Mononuclear cell (primary cell): Measurements from ENCODE around the gene MPPED1. TPM values are rescaled to one million over a fixed set of nuclear protein-coding genes. Genes with fewer than 3 reads are reported as not detected.

Experiments used
- H3K27me3 ChIP-seq: 2 replicates; pipeline ENCODE4 v1.6.0; 2011; ENCODE audit warnings: low read length, control low read depth; ENCODE audit not compliant: insufficient read depth
- H3K4me1 ChIP-seq: 2 replicates; pipeline ENCODE4 v1.5.1; 2011; ENCODE audit warnings: mild to moderate bottlenecking, low read length, control low read depth; ENCODE audit not compliant: insufficient read depth
- H3K4me3 ChIP-seq: 2 replicates; pipeline ENCODE4 v1.5.1; 2011; ENCODE audit warnings: mild to moderate bottlenecking, low read length, moderate library complexity
- H3K9me3 ChIP-seq: 2 replicates; pipeline ENCODE4 v1.5.1; 2011; ENCODE audit warnings: low read depth, mild to moderate bottlenecking, control low read depth, low read length
- total RNA-seq: library from RNA; depleted of rRNA; stranded (reverse); fragments of >200 nt; gene quantifications from one replicate; pipeline ENCODE4 v1.2.3, GENCODE V29; 2012

MPPED1 gene
- total RNA-seq, 1 donor = not detected

- Histone ChIP-seq H3K4me1 (no peaks in the 10 kb centered on the region), H3K4me3 (no peak overlapping the region), H3K27me3 (peaks cover 30% of the 10 kb centered on the region), H3K9me3 (no peaks in the 10 kb centered on the region)
These were observed 2.0 kb downstream of the MPPED1 start for GRCh38 chr22:43413826-43414225.

DNA sequence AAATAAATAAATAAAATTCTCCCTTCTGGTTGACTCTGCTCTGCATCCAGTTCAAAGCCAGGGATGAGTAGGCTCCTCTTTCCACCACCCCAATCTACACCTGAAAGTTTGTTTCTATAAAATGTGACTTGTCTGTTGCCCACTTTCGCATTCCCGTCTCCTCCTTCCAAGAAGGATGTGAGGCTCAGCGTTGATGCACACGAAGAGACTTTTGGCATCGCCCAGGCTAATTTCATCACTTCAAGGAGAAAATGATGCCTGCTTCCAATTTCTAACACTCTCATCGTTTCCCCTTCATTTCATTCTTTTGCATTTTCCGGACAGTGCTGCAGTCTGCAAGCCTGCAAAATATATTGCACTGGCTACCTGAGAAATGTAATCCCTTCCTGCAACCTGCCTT, 3.9 kb downstream of the MPPED1 start:
- no peak overlapping the region for H3K4me3 ChIP-seq
- peaks cover 23% of the 10 kb centered on the region for H3K27me3 ChIP-seq
- no peaks in the 10 kb centered on the region for H3K9me3 ChIP-seq
- no peaks in the 10 kb centered on the region for H3K4me1 ChIP-seq

DNA sequence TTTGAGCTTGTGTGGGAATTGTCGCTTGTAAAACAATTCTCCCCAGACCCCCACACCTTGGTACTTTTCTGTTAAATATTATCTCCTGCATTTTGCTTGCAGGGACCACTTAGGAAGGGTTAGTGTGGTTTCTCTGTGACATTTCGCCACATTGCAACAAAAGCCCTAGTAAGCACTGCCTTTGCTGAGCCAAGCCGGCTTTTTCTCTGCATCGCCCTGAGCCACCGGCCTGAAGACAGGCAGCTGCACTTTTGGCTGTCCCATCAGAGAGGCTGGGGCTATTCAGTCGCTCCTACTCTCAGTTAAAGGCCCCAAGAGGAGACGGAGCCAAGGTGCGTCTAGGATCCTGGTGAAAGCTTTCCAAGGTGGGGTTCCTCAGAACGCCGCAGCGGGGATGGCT, 5.7 kb downstream of the MPPED1 start:
- H3K27me3 ChIP-seq = peaks cover 16% of the 10 kb centered on the region
- no peaks in the 10 kb centered on the region for H3K9me3 ChIP-seq
- H3K4me1 ChIP-seq = no peaks in the 10 kb centered on the region
- H3K4me3 ChIP-seq = no peak overlapping the region

DNA sequence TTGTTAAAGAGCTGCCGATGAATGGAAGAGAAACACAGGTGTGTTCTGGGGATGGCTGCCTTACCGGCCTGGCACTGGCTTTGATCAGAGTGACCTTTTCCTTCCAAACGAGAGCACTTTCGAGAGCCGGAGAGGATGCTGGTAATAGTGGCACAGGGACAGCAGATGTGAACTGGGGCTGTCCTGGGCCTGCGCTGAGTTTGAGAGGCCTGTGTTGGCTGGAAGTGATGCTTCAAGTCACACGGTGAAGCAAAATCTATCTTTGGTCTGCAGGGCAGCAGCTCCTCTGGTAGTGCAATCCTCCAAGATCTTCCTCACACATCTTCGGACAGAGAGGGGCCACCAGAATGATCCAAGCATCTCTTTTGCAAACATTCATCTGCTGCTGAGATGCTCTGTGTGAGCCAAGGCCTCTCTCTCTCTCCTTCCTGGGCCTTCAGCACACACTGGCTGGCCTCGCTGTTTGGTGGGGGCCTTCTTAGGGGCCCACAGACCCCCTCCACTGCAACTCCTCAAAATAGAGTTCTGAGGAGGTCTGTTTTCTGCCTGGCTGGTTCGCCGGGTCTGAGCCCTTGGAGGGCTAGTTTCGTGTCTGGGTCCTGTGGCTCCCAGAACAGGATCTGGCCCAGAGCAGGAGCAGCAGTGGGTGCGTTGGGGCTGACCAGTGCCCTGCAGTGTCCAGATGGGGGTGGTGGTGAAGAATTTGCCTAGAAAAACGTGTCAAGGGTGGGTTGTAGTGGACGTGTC, 6.4 kb downstream of the MPPED1 start:
- Histone ChIP-seq H3K9me3 (no peaks in the 10 kb centered on the region), H3K4me3 (no peak overlapping the region), H3K4me1 (no peaks in the 10 kb centered on the region), H3K27me3 (peaks cover 10% of the 10 kb centered on the region)

- Histone ChIP-seq H3K27me3 (peaks cover 2% of the 10 kb centered on the region), H3K4me1 (no peaks in the 10 kb centered on the region), H3K4me3 (no peak overlapping the region), H3K9me3 (no peaks in the 10 kb centered on the region)
These were observed 7.7 kb downstream of the MPPED1 start for GRCh38 chr22:43419371-43420080.

DNA sequence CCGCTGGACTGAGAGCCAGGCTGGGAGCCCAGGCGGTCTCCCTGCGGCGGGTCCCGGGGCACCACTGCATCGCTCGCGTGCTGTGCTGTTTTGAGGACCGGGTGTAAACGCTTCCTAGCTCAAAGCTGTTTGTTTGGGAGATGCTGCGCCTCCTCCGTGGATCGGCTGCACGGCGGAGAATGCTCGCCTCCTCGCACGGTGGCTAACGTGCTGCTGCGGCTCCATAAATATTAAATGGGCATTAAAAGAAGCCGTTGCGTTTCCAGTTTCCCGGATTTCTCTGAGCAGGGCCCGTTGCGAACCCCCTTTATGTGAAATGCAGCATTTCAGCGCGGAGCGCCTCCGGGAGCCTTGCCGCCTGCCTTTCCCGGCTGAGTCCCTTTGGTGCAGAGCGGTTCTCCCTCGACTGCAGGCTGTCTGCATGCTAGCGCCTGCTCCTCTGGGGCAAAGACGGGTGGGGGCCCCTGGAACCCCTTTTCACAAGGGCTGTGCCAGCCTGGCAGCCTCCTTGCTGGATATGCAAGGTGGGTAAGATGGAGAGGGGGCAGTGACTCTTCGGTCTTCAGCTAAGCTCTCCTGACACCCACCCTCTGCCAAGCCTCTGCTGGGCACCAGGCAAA, 9.3 kb downstream of the MPPED1 start:
- H3K4me1 ChIP-seq = no peaks in the 10 kb centered on the region
- H3K9me3 ChIP-seq = no peaks in the 10 kb centered on the region
- no peak overlapping the region for H3K4me3 ChIP-seq
- no peaks in the 10 kb centered on the region for H3K27me3 ChIP-seq

GRCh38 chr22:43421914-43422615, 10.3 kb downstream of the MPPED1 start:
- Histone ChIP-seq H3K4me3 (no peak overlapping the region), H3K27me3 (no peaks in the 10 kb centered on the region), H3K9me3 (no peaks in the 10 kb centered on the region), H3K4me1 (no peaks in the 10 kb centered on the region)

DNA sequence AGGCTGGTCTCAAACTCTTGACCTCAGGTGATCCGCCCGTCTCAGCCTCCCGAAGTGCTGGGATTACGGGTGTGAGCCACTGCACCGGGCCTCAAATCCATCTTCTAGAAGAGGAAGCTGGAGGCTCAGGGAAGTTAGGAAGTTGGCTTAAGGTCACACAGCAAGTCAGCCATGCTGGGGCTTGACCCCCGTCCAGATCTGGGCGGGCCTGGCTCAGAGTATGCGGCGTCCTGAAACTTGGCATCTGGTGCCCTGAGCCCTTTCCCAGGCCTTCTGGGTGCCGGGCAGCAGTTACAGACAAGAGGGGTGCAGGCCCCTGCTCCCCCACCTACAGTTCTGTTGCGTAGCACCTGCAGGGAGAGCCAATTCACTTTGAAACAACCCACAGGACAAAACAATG, 11.2 kb downstream of the MPPED1 start:
- Histone ChIP-seq H3K27me3 (no peaks in the 10 kb centered on the region), H3K4me3 (no peak overlapping the region), H3K9me3 (no peaks in the 10 kb centered on the region), H3K4me1 (no peaks in the 10 kb centered on the region)

- Histone ChIP-seq H3K4me3 (no peak overlapping the region), H3K27me3 (no peaks in the 10 kb centered on the region), H3K4me1 (no peaks in the 10 kb centered on the region), H3K9me3 (no peaks in the 10 kb centered on the region)
These were observed 12.4 kb downstream of the MPPED1 start for GRCh38 chr22:43424201-43424600.

- H3K9me3 ChIP-seq = no peaks in the 10 kb centered on the region
- no peaks in the 10 kb centered on the region for H3K27me3 ChIP-seq
- no peak overlapping the region for H3K4me3 ChIP-seq
- no peaks in the 10 kb centered on the region for H3K4me1 ChIP-seq
These were observed 13.1 kb downstream of the MPPED1 start for GRCh38 chr22:43424666-43425630.

GRCh38 chr22:43425976-43426785, 14.4 kb downstream of the MPPED1 start:
- no peaks in the 10 kb centered on the region for H3K9me3 ChIP-seq
- no peak overlapping the region for H3K4me3 ChIP-seq
- no peaks in the 10 kb centered on the region for H3K27me3 ChIP-seq
- no peaks in the 10 kb centered on the region for H3K4me1 ChIP-seq

GRCh38 chr22:43426816-43427215, 15.0 kb downstream of the MPPED1 start:
- H3K4me1 ChIP-seq = no peaks in the 10 kb centered on the region

DNA sequence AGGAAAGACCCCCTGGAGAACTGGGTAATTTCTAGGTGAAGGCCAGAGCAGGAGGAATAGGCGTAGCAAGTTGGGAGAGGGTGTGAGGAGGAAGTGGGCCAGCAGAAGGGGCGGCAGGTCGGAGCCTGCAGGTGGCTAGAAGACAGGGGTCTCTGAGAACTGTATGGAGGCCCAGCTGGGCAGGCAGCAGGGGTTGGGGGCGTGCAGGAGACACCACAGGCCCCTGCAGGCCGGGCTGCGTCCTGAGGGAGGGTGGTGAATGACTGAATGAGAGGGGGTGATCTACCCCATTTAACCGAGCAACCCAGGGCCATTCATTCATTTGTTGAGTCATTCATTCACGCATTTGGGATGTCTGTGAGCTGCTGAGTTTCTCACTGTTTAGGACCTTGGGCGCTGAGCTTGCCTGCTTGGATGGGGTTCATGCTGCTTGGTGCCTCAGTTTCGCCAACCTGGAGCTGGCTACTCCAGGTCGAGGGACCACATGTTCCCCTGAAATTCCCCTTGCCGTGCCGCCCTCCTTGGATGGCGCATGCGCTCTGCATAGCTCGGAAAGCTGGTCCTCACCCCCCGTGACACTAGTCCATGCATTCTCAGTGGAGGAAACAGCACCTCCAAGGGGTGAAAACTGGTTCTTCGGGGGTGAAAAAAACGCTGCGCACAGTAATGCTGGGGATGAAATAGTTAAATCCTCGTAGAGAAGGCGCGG, 15.6 kb downstream of the MPPED1 start:
- Histone ChIP-seq H3K4me1 (no peaks in the 10 kb centered on the region), H3K4me3 (no peak overlapping the region), H3K9me3 (no peaks in the 10 kb centered on the region), H3K27me3 (peaks cover 4% of the 10 kb centered on the region)

More at GRCh38 chr22:43426816-43427215, 15.0 kb downstream of the MPPED1 start:
- Histone ChIP-seq H3K9me3 (no peaks in the 10 kb centered on the region), H3K27me3 (peaks cover 4% of the 10 kb centered on the region), H3K4me3 (no peak overlapping the region)
